Measurements from ENCODE around the gene FUBP1. TPM values are rescaled to one million over a fixed set of nuclear protein-coding genes. Genes with fewer than 3 reads are reported as not detected.
"Not testable (repeated sequence)": the region's sequence is repeated elsewhere in the genome, so short reads cannot be mapped to it uniquely, and the experiment has no call there.

The FUBP1 gene
- total RNA-seq, 3 donors from 2014 or later, result 86.5 to 105 (median 97.8) TPM

DNA sequence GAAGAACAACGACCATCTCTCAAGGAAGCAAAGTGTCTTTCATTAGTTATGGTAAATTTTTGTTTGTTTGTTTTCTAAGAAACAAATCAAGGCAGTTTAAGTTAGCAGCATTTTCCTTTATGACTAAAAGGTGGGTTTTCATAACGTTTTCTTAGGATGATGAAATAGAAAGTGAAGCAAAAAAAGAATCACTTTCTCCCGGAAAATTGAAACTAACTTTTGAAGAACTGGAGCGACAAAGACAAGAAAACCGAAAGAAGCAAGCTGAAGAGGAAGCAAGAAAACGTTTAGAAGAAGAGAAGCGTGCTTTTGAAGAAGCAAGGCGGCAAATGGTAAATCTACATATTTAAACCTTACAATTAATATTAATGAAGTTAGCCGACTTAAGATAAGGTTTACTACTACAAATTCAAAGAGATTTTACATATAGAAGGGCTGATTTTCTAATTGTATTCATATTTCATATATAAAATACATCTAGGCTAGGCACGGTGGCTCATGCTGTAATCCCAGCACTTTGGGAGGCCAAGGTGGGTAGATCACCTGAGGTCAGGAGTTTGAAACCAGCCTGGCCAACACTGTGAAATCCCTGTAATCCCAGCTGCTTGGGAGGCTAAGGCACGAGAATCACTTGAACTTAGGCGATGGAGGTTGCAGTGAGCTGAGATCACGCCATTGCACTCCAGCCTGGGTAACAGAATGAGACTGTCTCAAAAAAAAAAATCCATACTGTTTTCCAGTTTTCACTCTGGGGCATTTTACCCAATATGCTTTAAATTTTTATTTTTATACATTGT, 52.1 kb downstream of the FUBP1 start:
- TF ChIP-seq, protein P1, sequence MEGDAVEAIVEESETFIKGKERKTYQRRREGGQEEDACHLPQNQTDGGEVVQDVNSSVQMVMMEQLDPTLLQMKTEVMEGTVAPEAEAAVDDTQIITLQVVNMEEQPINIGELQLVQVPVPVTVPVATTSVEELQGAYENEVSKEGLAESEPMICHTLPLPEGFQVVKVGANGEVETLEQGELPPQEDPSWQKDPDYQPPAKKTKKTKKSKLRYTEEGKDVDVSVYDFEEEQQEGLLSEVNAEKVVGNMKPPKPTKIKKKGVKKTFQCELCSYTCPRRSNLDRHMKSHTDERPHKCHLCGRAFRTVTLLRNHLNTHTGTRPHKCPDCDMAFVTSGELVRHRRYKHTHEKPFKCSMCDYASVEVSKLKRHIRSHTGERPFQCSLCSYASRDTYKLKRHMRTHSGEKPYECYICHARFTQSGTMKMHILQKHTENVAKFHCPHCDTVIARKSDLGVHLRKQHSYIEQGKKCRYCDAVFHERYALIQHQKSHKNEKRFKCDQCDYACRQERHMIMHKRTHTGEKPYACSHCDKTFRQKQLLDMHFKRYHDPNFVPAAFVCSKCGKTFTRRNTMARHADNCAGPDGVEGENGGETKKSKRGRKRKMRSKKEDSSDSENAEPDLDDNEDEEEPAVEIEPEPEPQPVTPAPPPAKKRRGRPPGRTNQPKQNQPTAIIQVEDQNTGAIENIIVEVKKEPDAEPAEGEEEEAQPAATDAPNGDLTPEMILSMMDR (IDR thresholded peaks at IDR 0.05), result no peak
- H3K4me1 ChIP-seq (ENCODE audit: low read depth), result no peaks in the 10 kb centered on the region
- no peaks in the 10 kb centered on the region for H3K36me3 ChIP-seq (ENCODE audit: low read depth)
- H3K4me3 ChIP-seq, result no peak overlapping the region
- ATAC-seq, result no peak
- DNase-seq, result no peak
- intact Hi-C loops (cut with DNase I, micrococcal nuclease), result no loop called here
- no peaks in the 10 kb centered on the region for H3K9me3 ChIP-seq

DNA sequence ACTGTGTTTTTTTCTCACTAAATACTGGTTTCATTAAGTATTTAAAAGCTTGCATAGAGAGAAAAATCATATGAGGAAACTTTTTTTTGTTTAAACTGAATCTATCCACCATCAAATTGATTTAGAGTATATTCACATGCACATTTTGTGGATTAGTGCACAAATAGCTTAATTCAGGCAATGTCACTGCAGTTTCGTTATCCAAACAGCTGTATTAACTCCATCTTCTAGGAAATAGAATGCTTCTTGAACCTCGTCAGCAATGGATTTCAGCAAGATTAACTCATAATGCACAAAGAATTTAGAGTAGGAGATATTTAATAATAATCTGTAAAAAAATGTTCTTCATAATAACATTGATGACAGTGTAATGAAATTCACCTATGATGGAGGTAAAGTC, 52.9 kb downstream of the FUBP1 start:
- no peaks in the 10 kb centered on the region for H3K9me3 ChIP-seq
- H3K4me3 ChIP-seq, result no peak overlapping the region
- DNase-seq (no peak), ATAC-seq (no peak)
- TF ChIP-seq, protein P1 (IDR thresholded peaks at IDR 0.05), result no peak
- intact Hi-C loops (cut with DNase I, micrococcal nuclease), result no loop called here
- H3K36me3 ChIP-seq (ENCODE audit: low read depth), result no peaks in the 10 kb centered on the region
- no peaks in the 10 kb centered on the region for H3K4me1 ChIP-seq (ENCODE audit: low read depth)

DNA sequence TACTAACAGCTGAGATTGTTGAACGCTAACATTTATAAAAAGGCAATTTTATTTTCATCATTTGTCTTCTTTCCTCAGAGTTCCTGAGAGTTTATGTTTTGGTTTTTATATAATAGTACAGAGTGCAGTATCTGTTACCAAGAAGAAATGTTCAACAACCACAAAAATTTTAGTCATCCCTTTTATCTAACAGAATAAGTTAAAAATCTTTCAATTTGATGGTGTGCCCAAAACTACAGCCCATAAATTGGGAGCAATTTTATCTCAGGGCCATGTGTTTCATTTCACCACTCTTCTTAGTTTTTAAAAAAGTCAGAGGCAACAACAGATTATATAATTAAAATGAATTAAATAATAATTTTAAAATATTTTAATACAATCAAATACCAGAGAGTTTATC, 53.4 kb downstream of the FUBP1 start:
- H3K36me3 ChIP-seq (ENCODE audit: low read depth), result no peaks in the 10 kb centered on the region
- no peaks in the 10 kb centered on the region for H3K9me3 ChIP-seq
- no peak overlapping the region for H3K4me3 ChIP-seq
- no peaks in the 10 kb centered on the region for H3K4me1 ChIP-seq (ENCODE audit: low read depth)
- ATAC-seq (no peak), DNase-seq (no peak)
- intact Hi-C loops (cut with DNase I, micrococcal nuclease), result no loop called here
- TF ChIP-seq, protein P1 (IDR thresholded peaks at IDR 0.05), result no peak

DNA sequence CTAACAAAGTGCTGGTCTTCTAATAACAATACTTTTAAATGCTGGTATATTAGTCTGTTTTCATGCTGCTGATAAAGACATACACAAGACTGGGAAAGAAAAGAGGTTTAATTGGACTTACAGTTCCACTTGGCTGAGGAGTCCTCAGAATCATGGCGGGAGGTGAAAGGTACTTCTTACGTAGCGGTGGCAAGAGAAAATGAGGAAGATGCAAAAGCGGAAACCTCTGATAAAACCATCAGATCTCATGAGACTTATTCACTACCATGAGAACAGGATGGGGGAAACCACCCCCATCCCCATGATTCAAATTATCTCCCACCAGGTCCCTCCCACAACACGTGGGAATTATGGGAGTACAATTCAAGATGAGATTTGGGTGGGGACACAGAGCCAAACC, 60.0 kb downstream of the FUBP1 start:
- intact Hi-C loops (cut with DNase I, micrococcal nuclease); H3K4me1 ChIP-seq (ENCODE audit: low read depth); H3K36me3 ChIP-seq (ENCODE audit: low read depth); DNase-seq; ATAC-seq; H3K4me3 ChIP-seq; H3K9me3 ChIP-seq: not testable (repeated sequence)

DNA sequence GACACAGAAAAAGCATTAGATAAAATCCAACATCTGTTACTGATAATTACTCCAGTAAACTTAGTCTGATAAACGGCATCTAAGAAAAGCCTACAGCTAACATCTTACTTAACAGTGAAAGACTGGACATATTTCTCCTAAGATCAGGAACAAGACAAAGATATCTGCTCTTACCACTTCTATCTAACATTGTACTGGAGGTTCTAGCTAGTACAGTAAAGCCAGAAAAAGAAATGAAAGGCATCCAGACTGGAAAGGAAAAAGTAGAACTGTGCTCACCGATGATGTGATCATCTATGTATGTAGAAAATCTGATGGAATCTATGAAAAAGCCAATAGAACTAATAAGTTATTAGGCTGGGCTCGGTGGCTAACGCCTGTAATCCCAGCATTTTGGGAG, 68.8 kb downstream of the FUBP1 start:
- ATAC-seq (no peak), DNase-seq (no peak)
- no peaks in the 10 kb centered on the region for H3K4me1 ChIP-seq (ENCODE audit: low read depth)
- TF ChIP-seq, protein P1 (IDR thresholded peaks at IDR 0.05), result no peak
- no peaks in the 10 kb centered on the region for H3K9me3 ChIP-seq
- no peaks in the 10 kb centered on the region for H3K36me3 ChIP-seq (ENCODE audit: low read depth)
- intact Hi-C loops (cut with DNase I, micrococcal nuclease), result no loop called here
- H3K4me3 ChIP-seq, result no peak overlapping the region

DNA sequence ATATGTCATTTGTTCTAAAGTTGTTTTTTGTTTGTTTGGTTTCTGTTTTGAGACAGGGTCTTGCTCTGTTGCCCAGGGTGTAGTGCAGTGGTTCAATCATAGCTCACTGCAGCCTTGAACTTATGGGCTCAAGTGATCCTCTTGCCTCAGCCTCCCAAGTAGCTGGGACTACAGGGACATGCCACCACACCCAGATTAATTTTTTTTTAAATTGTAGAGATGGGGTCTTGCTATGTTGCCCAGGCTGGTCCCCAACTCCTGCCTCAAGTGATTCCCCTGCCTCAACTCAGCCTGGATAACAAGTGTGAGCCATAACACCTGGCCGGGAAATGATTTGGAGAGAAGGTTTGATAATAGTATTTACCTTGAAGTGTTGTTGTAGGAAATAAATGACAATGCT, 72.2 kb downstream of the FUBP1 start:
- Histone ChIP-seq H3K9me3 (no peaks in the 10 kb centered on the region), H3K4me3 (no peak overlapping the region), H3K36me3 (ENCODE audit: low read depth) (no peaks in the 10 kb centered on the region), H3K4me1 (ENCODE audit: low read depth) (no peaks in the 10 kb centered on the region)
- TF ChIP-seq, protein P1 (IDR thresholded peaks at IDR 0.05), result no peak
- ATAC-seq (no peak), DNase-seq (no peak)
- intact Hi-C loops (cut with DNase I, micrococcal nuclease), result no loop called here

Data from mucosa of descending colon (tissue), 3 donors.